Omental fat pad (tissue), 4 donors: ENCODE data around the gene APOBEC3H. TPM values are rescaled to one million over a fixed set of nuclear protein-coding genes. Genes with fewer than 3 reads are reported as not detected.
"Not testable (repeated sequence)": the region's sequence is repeated elsewhere in the genome, so short reads cannot be mapped to it uniquely, and the experiment has no call there.

Source experiments
- ATAC-seq: fragments of 150-250 bp; one replicate; pipeline ENCODE4 v1.9.1; 2016; ENCODE audit warnings: mild to moderate bottlenecking, moderate library complexity; ENCODE audit not compliant: low FRiP score
- DNase-seq: peaks from one replicate; pipeline ENCODE4 v3.0.0-alpha.2; 2019; ENCODE audit warnings: low spot score
- total RNA-seq, 4 donors: library from RNA; depleted of rRNA; stranded (reverse); fragments of >200 nt; gene quantifications; one replicate each; pipeline ENCODE4 v1.1.0, GENCODE V29; 2016
- TF ChIP-seq, protein P1 (sequence below), 3 donors: fragments of 450-650 bp; IDR thresholded peaks; one replicate each; pipeline ENCODE4 v1.5.1; 2016 to 2017; ENCODE audit warnings: antibody characterized with exemption in 3 of 3, mild to moderate bottlenecking in 3 of 3, moderate library complexity in 2 of 3

Gene APOBEC3H
- total RNA-seq, 4 donors from 2014 or later, result 0.63 to 0.95 TPM; not detected in 2

DNA sequence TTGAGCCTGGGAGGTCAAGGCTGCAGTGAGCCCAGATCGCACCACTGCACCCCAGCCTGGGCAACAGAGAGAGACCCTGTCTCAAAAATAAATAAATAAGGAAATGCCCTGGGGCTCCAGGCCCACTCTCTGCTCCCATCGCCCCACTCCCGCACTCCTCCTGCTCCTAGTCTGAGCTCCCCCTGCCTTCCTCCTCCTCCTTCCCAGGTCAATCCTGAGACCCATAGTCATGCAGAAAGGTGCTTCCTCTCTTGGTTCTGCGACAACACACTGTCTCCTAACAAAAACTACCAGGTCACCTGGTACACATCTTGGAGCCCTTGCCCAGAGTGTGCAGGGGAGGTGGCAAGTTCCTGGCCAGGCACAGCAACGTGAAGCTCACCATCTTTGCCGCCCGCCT, 26.9 kb upstream of the APOBEC3H start:
- ATAC-seq (no peak), DNase-seq (no peak)
- TF ChIP-seq, protein P1, sequence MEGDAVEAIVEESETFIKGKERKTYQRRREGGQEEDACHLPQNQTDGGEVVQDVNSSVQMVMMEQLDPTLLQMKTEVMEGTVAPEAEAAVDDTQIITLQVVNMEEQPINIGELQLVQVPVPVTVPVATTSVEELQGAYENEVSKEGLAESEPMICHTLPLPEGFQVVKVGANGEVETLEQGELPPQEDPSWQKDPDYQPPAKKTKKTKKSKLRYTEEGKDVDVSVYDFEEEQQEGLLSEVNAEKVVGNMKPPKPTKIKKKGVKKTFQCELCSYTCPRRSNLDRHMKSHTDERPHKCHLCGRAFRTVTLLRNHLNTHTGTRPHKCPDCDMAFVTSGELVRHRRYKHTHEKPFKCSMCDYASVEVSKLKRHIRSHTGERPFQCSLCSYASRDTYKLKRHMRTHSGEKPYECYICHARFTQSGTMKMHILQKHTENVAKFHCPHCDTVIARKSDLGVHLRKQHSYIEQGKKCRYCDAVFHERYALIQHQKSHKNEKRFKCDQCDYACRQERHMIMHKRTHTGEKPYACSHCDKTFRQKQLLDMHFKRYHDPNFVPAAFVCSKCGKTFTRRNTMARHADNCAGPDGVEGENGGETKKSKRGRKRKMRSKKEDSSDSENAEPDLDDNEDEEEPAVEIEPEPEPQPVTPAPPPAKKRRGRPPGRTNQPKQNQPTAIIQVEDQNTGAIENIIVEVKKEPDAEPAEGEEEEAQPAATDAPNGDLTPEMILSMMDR (IDR thresholded peaks at IDR 0.05), result no peak

DNA sequence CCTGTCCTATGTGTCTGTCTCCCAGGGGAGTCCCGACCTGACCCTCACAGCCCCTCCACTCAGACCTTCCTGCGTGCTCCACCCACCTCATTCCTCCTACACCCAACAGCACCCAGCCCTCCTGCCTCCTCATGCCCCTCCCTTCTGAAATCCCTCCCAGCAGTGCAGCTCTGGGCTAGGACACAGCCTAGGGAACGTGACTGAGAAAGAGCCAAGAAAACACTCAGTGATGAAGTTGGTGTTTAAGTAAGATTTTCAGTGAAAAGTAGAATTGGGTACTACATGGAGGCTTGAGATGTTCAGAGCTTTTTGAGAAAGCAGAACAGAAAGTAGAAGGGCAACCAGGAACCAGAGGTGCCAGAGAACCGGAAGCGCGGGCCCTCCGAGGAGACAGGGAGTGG, 24.5 kb upstream of the APOBEC3H start:
- not testable (repeated sequence) for DNase-seq, ATAC-seq

DNA sequence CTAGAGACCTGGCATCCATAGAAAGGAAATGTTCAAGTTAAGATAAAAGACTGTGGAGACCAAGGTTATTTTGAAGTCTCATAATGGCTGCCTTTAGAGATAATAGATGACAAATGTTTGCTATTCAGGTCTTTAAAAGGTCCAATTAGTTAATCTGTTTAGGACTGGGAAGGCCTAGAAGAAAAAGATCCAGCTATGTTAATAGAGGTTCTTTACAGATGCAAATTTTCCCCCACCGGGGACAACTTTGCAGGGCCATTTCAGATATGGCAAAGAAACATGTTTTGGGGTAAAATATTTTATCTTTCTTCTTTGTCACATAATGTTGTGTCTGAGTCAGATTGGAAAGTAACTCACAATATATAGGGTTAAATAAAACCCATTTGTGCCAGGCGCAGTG, 23.1 kb upstream of the APOBEC3H start:
- ATAC-seq, result no peak
- DNase-seq, result no peak
- TF ChIP-seq, protein P1 (IDR thresholded peaks at IDR 0.05), result no peak

DNA sequence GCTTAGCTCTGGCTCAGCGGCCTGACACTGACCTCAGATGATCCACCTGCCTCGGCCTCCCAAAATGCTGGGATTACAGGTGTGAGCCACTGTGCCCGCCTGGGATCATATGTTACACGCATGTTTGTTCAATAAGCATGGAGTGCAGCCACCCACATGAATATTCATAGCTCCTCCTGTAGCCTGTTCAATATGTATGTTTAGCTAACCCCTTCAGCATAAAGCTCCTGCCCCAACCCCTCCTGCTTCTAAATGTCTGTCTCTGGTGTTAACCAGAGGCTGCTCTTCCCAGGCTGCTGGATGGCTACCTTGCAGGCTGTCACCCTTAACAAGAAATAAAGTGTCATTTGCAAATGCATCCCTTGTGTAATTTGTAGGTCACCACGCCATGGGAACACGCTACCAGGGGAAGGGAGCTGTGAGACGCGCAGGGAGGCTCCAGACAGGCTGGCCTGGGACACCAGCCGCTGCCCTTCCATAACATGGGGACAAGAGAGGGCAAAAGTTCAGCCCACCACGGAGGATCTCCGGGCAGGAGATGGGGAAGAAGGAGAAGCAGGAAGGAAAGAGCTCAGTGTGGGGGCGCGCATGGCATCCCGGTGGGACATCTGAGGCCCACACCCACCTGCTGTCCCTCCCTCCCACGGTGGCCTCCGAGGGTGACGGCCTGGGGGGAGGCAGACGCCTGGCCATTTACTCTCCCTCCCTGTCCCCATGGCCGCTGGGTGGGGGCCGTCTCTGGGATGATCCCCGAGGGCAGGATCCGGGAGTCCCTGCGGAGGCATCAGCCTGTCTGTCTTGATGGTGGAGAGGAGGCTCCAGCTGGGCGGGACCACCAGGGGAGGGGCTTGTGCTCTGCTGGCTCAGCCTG, 20.7 kb upstream of the APOBEC3H start:
- peak; percentile 92 for ATAC-seq
- not testable (repeated sequence) for DNase-seq

DNA sequence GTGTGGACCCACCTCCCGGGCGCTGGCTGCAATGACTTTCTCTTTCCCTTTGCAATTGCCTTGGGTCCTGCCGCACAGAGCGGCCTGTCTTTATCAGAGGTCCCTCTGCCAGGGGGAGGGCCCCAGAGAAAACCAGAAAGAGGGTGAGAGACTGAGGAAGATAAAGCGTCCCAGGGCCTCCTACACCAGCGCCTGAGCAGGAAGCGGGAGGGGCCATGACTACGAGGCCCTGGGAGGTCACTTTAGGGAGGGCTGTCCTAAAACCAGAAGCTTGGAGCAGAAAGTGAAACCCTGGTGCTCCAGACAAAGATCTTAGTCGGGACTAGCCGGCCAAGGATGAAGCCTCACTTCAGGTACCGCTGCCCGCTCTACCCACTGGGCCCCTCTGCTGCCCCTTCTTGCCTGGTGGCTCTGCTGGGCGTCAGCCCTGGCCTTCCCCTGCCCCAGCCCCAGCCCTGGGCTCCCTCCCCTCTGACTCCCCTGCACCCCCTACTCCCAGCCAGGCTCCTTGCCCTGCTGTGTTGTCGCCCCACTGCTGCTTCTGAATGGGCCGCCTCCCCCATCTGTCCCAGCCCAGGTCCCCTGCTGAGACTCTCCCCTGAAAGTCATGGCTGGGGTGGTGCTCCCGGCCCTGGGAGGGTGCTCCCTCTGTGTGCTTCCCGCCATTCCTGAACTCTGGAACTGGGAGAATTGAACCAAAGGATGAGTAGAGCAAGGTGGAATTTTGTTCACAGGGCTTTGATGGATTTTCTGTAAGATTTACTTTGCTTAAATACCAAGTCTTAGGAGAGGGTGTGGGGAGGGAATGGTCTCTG, 19.8 kb upstream of the APOBEC3H start, which contains the start of gene APOBEC3G:
Gene APOBEC3G, plus strand, starts transcription at position 250 of the 815 bp plus-strand sequence. Its CDS starts 87 bp downstream, at position 337.
- not testable (repeated sequence) for DNase-seq
- ATAC-seq, result peak; percentile 58

DNA sequence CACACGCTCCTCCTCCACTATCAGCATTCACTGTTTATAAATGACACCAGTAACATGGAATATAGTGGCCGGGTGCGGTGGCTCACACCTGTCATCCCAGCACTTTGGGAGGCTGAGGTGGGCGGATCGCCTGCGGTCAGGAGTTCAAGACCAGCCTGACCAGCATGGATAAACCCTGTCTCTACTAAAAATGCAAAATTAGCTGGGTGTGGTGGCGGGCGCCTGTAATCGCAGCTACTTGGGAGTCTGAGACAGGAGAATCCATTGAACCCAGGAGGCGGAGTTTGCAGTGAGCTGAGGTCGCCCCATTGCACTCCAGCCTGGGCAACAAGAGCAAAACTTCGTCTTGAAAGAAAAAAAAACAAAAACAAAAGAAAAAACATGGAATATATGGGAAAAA, 19.1 kb upstream of the APOBEC3H start:
- not testable (repeated sequence) for DNase-seq, ATAC-seq

DNA sequence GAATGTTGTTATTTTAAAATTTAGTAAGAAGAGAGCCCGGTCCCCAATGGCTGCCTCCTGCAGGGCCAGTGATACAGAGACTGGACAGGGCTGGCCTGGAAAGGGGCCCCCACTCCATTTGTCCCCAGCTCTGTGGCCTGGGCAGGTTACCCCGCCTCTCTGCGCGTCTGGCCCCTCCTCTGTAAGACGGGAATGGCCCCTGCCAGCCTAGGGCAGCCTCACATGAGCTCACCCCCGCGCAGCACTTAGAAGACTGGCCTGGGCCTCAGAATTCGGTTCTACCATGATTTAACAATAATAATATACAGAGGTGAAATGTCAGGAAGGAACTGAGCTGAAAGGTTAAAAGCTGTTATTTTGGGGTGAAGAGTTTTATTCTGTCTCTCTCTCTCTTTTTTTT, 18.7 kb upstream of the APOBEC3H start:
- DNase-seq (no peak), ATAC-seq (no peak)
- TF ChIP-seq, protein P1 (IDR thresholded peaks at IDR 0.05), result no peak

DNA sequence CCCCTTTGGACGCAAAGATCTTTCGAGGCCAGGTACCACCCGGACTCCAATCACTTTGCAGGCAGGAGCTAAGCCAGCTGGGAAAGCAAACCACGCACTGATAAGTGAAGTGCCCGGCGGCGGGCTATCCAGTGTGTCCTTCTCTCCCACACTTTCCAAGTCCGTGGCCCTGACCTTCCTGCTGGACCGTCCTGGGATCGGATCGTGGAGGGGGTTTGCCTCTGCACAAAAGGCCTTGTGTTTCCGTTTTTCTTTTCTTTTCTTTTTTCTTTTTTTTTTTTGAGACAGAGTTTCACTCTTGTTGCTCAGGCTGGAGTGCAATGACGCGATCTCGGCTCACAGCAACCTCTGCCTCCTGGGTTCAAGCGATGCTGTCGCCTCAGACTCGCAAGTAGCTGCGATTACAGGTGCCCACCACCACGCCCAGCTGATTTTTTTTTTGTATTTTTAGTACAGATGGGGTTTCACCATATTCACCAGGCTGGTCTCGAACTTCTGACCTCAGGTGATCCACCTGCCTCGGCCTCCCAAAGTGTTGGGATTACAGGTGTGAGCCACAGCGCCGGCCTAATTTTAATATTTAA, 17.9 kb upstream of the APOBEC3H start:
- ATAC-seq, result not testable (repeated sequence)

DNA sequence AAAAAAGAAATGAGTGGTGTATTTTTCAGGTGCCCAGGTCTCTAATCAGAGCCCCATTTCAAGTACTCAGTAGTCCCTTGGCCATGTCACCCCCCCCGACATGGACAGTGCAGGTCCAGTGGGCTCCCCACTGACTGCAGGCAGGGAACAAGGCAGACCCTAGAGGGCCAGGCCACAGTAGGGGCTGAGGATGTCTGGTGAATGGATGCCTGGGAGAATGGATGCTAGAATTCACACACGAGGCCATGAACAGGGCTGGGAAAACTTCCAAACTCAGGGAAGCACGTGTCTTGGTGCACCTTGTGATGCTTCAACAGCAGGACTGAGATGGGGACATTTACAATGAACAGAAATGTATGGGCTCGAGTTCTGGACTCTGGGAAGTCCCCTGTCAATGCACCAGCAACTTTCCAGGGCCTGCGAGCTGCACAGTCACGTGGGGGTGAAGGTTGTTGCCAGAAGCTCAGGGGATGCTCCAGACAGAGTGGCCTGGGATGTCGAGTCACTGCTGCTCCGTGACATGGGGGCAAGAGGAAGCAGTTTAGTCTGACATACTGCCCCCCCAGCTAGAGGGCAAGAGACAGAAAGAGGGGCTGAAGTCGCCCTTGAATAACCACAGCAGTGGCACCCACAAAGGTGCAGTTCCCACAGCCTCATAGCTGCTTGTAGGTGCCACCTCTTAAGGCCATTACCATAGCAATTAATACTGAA, 16.8 kb upstream of the APOBEC3H start:
- TF ChIP-seq, protein P1 (IDR thresholded peaks at IDR 0.05), result no peak
- ATAC-seq (no peak), DNase-seq (no peak)

More for the DNA sequence above, 17.9 kb upstream of the APOBEC3H start:
- not testable (repeated sequence) for DNase-seq
